NCI-H524 treated with DMSO at 0.1 percent for 48 hours (cell line): Measurements from ENCODE around the gene OR2AK2.
"Not testable (repeated sequence)": the region's sequence is repeated elsewhere in the genome, so short reads cannot be mapped to it uniquely, and the experiment has no call there.

Source experiments
- DNase-seq: peaks from one replicate; lab custom pipeline; 2025; lab: John Stamatoyannopoulos, UW

OR2AK2 gene, protein sequence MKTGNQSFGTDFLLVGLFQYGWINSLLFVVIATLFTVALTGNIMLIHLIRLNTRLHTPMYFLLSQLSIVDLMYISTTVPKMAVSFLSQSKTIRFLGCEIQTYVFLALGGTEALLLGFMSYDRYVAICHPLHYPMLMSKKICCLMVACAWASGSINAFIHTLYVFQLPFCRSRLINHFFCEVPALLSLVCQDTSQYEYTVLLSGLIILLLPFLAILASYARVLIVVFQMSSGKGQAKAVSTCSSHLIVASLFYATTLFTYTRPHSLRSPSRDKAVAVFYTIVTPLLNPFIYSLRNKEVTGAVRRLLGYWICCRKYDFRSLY

DNA sequence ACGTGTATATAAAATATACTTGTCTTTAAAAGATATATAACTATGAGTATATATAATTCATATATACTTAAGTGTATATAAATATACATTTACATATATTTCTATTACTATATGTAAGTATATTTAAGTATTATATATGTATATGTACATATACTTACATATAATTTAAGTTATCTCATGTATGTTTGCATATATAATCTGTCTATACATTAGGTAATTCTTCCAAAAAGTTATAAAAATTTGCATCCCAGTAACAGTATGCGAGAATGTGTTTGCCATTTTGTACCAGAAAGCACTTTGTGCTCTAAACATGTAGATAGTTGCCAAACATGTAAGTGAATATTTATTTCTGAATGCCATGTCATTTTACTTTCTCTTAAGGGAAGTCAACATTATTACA, at the start of gene OR2AK2:
OR2AK2 (plus strand) TSS at position 301 of the 400 bp plus-strand sequence. CDS start 144 bp downstream, outside the sequence.
- no peak for DNase-seq

DNA sequence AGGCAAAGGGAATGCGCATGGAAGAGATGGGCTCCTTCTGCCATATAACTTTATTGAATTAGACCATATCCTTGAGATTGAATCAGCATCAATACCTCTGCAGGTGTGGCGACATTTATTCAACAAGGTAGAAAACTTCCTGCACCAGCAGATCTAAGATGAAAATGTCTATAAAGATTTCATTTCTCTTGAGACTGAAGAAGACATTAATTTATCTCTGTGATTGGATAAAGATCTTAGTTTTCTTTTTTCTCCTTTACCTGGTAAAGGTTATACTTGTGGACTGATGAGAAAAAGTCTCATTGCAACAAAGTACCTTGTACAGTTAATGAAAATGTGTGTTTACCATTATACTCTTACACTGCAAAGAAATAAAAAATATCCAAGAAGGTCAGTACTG, 45.1 kb upstream of the OR2AK2 start, which contains the start of gene OR2T8:
OR2T8 (plus strand) TSS at position 301 of the 400 bp plus-strand sequence. CDS start 766 bp downstream, outside the sequence.
- no peak for DNase-seq

DNA sequence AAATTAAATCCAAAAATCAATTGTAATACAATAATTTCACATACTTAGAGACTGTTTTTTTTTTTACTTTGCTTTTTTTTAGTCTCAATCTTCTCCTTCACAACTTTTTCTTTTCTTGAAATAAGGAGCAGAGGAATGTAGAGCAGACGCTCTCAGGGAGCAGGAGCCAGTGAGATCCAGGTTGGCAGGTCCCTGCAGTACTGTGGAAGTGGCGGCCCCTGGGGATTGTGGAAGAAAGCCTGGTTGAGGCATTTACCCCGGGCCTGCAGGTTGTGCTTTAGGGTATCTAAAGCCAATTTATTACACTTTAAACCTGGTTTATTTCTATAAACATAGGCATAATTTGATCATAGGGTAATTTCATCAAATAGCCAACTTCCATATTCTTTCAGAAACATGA, 41.1 kb upstream of the OR2AK2 start:
- no peak for DNase-seq

DNA sequence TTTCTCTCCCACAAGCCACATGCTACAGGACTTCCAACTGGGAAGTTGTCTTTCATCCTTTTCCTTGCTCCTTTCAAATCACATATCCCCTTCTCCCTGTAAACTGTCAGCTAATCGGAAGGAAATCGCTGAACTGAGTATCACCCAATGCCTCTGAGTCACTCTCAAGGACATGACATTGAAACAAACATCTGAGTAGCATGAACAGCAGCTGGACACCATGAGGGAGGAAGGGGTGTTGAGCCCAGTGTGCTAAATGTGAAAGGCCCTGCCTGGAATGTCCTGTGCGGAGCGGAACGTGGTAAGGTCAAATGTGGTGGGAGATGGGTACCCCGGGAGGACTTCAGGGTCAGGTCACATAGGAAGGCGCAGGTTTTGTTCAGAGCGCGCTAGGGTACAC, 40.2 kb upstream of the OR2AK2 start, which contains the start of gene OR2AJ1:
OR2AJ1 (plus strand) TSS at position 22 of the 400 bp plus-strand sequence. CDS start 8,880 bp downstream, outside the sequence.
- DNase-seq = no peak

DNA sequence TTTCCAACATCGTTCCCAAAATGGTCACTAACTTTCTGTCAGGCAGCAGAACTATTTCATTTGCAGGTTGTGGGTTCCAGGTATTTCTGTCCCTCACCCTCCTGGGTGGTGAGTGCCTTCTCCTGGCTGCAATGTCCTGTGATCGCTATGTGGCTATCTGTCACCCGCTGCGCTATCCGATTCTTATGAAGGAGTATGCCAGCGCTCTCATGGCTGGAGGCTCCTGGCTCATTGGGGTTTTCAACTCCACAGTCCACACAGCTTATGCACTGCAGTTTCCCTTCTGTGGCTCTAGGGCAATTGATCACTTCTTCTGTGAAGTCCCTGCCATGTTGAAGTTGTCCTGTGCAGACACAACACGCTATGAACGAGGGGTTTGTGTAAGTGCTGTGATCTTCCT, 31.0 kb upstream of the OR2AK2 start:
- no peak for DNase-seq

DNA sequence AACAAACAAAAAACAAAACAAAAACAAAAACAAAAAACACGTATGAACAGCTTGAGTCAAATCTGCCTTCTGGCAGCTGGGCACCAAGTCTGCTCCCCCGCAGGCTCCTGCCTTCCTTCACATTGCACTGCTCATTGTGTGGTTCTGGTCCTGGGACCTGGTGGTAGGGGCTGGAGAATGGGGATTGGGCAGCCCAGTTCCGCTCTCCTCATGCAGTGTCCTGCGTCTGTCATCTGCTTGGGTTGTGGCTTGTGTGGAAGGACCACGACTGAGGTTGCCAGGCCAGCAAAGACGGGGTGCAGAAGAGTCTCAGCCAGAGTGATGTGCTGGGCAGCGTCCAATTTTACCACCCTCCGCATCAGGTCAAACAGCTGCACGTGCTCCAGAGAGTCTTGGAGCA, 29.3 kb upstream of the OR2AK2 start:
- DNase-seq = no peak

DNA sequence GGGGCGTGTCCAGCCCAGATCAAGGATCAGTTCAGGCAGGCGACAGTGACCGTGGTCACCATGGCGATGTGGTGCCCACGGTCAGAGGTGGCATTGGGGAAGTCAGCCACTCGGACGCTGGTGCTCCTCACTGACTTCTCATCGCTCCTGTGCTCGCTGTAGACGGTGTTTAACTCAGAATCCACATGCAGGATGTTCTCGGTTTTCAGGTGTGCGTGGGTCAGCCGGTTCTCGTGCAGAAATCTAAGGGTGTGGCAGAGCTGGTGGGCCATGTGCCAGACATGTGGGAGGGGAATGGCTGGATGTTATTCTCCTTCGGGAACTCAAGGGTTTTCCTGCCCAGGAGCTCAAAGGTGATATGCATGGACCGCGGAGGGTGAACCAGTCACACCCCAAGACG, 28.6 kb upstream of the OR2AK2 start:
- DNase-seq = no peak

DNA sequence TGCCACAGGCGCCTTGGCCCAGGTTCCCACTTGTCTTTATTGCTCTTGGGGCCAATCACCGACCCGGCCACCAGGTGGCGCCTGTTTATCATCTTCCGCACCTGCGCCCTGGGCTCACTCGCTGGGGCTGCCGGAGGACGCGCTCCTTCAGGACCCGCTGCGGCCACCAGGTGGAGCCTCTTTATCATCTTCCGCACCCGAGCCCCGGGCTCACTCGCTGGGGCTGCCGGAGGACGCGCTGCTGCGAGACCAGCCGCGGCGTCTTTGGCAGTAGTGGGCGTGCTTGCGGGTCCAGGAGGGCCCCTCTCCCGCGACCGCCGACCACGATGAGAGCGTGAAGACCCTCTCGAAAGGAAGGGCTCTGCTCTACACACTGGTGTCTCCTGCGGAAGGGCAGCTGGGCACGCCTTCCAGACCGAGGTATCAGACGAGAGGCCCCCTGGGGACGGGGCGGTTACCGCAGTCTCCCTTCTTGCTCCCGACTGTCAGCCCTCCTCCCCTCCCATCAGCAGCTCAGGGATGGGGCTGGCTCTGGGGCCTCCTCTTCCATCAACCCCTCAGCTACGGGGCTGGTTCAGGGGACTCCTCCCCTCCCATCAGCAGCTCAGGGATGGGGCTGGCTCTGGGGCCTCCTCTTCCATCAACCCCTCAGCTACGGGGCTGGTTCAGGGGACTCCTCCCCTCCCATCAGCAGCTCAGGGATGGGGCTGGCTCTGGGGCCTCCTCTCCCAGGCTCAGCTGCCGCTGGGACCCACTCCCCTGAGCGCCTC, 27.9 kb upstream of the OR2AK2 start:
- DNase-seq = not testable (repeated sequence)

DNA sequence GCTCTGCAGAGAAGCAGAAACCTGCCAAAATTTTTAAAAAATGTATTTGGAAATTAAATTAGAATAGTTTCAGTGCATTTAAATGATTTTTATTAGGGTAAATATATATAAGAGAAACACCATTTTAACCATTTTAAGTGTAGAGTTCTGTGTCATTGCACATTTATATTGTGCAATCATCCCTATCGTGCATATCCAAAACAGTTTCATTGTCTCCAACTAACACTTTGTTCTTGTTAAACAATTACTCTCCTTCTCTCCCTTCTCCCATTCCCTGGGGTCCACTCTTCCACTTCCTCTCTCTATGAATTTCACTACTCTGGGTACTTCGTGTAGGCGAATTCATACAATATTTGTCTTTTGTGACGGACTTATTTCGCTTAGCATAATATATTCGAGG, 22.4 kb upstream of the OR2AK2 start:
- DNase-seq = no peak

DNA sequence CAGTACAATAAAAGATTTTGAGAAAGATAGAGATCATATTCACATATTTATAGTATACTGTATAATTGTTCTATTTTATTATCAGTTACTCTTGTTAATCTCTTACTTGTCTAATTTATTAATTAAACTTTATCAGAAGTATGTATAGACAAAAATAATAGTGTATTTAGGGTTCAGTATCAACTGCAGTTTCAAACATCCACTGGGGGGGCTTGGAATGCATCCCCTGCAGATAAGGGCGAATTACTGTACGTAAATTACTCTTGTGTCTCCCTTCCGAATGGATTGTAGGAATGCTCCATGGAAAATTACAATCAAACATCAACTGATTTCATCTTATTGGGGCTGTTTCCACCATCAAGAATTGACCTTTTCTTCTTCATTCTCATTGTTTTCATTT, 16.5 kb upstream of the OR2AK2 start, which contains the start of gene OR2L8:
OR2L8 (plus strand) TSS at position 301 of the 400 bp plus-strand sequence; CDS start at position 301, 0 bp downstream.
- DNase-seq = no peak

DNA sequence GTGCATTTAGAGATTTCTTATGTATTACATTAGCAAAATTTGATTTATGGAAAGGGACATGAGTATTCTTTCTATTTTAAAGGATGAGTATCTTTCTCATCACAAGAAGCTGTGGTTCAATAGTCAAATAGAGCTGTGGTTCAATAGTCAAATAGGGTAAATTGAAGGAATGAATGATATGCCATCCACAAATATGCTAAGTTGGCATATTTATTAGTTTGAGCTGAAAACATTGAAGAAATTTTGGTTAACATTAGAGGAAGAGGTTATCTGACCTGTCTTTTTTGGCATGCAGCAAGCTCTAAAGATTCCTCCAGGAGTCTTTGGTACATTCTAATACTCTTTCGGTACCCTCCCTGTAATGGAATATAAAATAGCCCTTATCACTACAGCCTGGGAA, 11.6 kb upstream of the OR2AK2 start:
- DNase-seq = no peak

DNA sequence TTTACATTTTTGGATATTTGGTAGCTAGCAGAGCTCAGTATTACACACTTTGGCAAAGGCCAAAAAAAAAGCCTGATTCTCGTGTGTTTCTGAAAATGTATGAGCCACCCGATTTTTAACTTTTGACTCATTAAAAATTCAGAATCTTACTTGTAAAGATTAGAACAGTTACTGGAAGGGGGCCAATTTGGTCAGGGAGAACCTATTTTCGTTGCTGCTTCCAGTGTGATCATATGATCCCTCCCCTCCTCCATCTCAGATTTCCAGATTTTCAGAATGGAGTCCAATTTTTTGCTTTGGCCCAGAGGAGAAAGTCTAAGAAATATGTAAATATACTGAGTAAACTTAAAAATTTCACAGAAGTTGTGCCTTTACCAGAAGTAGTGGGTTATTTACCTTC, 3.2 kb upstream of the OR2AK2 start:
- no peak for DNase-seq

DNA sequence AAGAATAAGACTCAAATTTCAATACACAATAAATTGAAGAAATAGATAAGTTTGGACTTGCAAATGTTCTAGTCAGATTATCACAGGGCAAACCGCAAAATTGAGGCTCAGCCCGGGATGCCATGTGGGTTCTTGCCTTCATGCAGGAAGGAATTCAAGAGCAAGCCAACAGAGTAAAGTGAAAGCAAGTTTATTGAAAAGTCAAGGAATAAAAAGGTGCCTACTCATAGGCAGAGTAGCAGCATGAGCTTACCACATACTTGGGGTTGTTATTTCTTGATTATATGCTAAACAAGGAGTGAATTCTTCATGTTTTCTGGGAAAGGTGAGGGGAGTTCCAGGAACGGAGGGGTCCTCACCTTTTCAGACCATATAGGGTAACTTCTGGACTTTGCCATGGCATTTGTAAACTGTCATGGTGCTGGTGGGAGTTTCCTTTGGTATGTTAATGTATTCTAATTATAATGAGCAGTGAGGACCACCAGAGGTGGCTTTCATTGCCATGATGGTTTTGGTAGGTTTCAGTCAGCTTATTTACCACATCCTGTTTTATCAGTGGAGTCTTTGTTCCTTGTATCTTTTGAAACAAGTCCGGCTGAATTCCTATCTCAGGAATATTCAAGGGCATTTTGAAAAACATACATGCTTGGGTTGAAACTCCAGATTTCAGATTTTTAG, 2.0 kb upstream of the OR2AK2 start:
- no peak for DNase-seq

DNA sequence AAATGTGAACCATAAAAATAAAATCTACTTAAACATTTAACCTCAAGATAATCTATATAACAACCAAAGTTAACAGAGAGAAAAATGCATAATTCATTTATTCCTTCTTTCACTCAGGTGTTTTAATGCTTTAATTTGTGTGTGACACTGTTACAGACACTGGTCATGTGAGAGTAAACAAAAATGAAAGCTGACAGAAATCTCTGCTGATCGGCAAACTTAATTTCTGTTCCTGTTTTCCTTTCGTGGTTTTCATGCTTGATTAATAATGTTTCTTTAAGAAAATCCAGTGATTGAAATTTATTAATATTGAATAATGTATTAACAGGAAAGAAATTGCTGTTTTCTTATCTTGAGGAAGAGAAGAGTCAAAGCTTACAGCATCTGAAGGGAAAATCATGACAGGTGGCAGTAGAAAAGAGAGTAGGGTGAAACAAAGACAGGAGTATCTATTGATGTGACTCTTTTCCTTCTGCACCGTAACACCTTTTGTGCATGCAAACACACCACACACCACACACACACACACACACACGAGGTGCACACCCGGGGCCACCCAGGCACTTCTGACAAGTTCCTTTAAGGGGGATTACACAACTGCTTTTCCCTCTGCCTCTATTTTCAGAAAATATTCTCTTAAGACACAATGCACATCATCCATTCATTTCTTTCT, 1.6 kb downstream of the OR2AK2 start:
- no peak for DNase-seq

DNA sequence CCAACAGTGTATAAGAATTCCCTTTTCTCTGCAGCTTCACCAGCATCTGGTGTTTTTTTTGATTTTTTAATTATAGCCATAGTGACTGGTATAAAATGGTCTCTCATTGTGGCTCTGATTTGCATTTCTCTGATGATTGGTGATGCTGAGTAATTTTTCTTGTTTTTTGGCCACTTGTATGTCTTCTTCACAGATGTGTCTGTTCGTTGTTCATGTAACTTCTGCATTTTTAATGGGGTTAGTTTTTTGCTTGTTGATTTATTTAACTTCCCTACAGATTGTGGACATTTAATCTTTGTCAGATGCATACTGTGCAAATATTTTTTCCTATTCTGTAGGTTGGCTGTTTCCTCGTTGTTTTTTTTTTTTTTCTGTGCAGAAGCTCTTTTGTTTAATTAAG, 28.0 kb downstream of the OR2AK2 start:
- DNase-seq = no peak

DNA sequence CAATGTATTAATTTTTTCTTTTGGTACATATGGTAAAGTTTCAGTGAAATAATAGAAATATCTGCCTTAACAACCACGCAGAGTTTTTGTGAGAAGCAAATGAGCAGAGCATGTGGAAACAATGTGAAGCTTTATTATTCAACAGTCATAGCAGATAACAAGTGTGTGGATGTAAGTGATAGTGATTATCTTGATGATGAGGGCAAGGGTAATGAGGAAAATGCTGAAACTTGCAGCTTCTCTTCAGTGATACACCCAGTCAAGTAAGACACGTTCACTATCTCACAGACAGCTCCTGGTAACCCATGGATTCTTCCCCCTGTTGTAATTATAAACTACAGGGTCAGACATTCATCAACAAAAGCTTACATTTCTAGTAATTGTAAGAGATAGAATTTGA, 33.8 kb downstream of the OR2AK2 start:
- DNase-seq = no peak

DNA sequence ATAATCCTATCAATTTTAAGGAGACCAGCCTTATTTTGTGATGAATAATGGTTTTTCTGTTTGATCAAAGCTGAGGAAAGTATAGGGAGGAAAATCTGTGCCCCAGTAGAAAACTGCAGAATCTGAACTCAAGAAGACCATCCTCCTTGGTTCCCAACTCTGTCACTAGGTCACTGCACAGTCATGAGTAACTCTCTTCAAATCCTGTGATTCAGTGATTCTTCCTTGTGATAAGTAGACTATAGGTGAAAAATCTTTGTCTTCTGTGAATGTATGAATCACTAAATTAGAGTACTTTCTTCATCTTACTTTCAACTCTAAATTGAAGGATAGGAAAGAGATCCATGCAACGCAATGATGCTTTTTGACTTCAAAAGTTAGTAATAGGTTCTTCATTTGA, 35.1 kb downstream of the OR2AK2 start:
- no peak for DNase-seq

DNA sequence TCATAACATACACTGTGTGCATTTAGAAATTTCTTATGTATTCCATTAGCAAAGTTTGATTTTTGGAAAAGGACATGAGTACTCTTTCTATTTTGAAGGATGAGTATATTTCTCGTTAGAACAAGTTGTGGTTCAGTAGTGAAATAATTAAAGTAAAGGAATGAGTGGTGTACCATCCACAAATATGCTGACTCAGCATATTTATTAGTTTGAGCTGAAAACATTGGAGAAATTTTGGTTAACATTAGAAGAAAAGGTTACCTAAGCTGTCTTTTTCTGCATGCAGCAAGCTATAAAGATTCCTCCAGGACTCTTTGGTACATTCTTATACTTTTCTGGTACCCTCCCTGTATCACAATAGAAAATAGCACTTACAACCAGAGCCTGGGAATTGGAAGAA, 42.7 kb downstream of the OR2AK2 start:
- DNase-seq = no peak

DNA sequence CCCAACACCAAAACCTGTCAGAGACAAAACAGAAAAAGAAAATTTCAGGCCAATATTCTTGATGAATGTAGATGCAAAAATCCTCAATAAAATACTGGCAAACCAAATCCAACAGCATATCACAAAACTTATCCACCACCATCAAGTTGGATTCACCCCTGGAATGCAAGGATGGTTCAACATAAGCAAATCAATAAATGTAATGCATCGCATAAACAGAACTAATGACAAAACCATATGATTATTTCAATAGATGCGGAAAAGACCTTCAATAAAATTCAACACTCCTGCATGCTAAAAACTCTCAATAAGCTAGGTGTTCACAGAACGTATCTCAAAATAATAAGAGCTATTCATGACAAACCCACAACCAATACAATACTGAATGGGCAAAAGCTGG, 44.6 kb downstream of the OR2AK2 start:
- DNase-seq = no peak

DNA sequence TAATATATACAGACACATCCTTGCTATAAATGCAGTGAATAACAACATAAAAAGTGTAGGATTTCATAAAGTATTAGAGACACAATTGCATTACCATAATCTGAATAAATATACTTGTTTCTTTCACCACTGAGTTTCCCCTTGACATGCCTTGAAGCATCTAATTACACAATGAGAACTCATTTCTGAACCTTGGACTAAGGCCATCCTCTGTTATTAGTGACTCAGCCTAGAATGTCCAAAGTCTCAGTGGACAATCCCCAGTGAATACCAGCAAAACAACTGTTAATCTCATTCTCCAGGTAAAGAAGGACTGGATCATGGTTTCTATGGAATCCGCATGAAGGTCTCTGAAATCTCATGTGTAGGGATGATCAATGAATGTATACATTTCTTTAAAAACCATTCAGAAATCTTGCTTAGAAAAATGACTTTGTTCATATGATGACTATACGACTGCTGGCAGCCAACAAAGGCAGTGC, 48.2 kb downstream of the OR2AK2 start, which contains the start of gene OR2L5:
OR2L5 (plus strand) TSS at position 432 of the 482 bp plus-strand sequence. CDS start 8,288 bp downstream, outside the sequence.
- DNase-seq = no peak

DNA sequence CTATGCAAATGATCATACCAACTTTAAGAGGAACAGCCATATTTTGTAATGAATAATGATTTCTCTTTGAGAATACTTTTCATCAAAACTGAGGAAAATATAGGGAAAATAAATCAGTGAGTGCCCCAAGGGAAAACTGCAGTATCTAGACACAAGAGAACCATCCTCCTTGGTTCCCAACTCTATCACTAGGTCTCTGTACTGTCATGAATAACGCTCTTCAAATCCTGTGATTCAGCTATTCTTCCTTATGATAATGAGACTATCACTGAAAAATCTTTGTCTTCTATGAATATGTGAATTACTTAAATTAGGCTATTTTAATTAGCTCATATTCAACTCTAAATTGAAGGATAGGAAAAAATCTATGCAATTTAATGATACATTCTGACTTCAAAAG, 50.8 kb downstream of the OR2AK2 start:
- no peak for DNase-seq
